OCI-LY7 (cell line): ENCODE measurements around the gene GTSF1L. TPM values are rescaled to one million over a fixed set of nuclear protein-coding genes. Genes with fewer than 3 reads are reported as not detected.

ENCODE experiments used
- BruUV-seq: library from RNA; stranded (reverse); fragments of 400-500 nt; replicated peaks from 2 replicates; lab custom pipeline; 2021; lab: Mats Ljungman, UMichigan
- CTCF ChIA-PET: fragments of 300-600 bp; sonication (Branson Sonifier 250); formaldehyde crosslinking; loops from one replicate; lab custom pipeline; 2022; ENCODE audit warnings: antibody characterized with exemption; ENCODE audit not compliant: unreplicated experiment; lab: Charles Lee
- POLR2A ChIA-PET: fragments of 300-600 bp; sonication (Branson Sonifier 250); formaldehyde crosslinking; loops from one replicate; lab custom pipeline; 2022; ENCODE audit warnings: antibody characterized with exemption; lab: Charles Lee
- DNase-seq: peaks from one replicate; pipeline ENCODE4 v3.0.0-alpha.2; 2015; ENCODE audit warnings: low spot score
- H2AFZ ChIP-seq: fragments of 200-600 bp; sonication (generic), shearing (Covaris generic); 2 replicates; pipeline ENCODE4 v1.6.1; 2014; ENCODE audit warnings: mild to moderate bottlenecking, antibody characterized with exemption, low read length, moderate library complexity
- H3K27ac ChIP-seq: fragments of 200-600 bp; sonication (generic); 2 replicates; pipeline ENCODE4 v1.5.1; 2014; ENCODE audit warnings: mixed run types, low read depth, mild to moderate bottlenecking, moderate library complexity, low read length, inconsistent platforms; ENCODE audit not compliant: poor library complexity, severe bottlenecking
- H3K36me3 ChIP-seq: fragments of 200-600 bp; sonication (generic); 2 replicates; pipeline ENCODE4 v1.6.1; 2014; ENCODE audit warnings: mild to moderate bottlenecking, antibody characterized with exemption, low read length, moderate library complexity, mixed read lengths; ENCODE audit not compliant: insufficient read depth
- H3K4me1 ChIP-seq: fragments of 200-600 bp; sonication (generic); 2 replicates; pipeline ENCODE4 v1.5.1; 2014; ENCODE audit warnings: mild to moderate bottlenecking, low read length; ENCODE audit not compliant: insufficient read depth, poor library complexity, severe bottlenecking
- H3K4me2 ChIP-seq: fragments of 200-600 bp; sonication (generic); 2 replicates; pipeline ENCODE4 v1.6.1; 2014; ENCODE audit warnings: mild to moderate bottlenecking, low read length
- H3K4me3 ChIP-seq: fragments of 200-600 bp; sonication (generic); 2 replicates; pipeline ENCODE4 v1.5.1; 2014; ENCODE audit warnings: mild to moderate bottlenecking, low read depth, low read length; ENCODE audit not compliant: poor library complexity, severe bottlenecking
- H3K79me2 ChIP-seq: fragments of 200-600 bp; sonication (generic); 2 replicates; pipeline ENCODE4 v1.6.1; 2016; ENCODE audit warnings: low read depth, mild to moderate bottlenecking, low read length, moderate library complexity, mixed read lengths; ENCODE audit not compliant: insufficient read depth
- H3K9me2 ChIP-seq: fragments of 200-600 bp; sonication (generic); 2 replicates; pipeline ENCODE4 v1.6.1; 2016; ENCODE audit warnings: mild to moderate bottlenecking, low read length, mixed read lengths; ENCODE audit not compliant: insufficient read depth
- H3K9me3 ChIP-seq: fragments of 200-600 bp; sonication (generic); 2 replicates; pipeline ENCODE4 v1.6.1; 2014; ENCODE audit warnings: mild to moderate bottlenecking, mixed run types, low read length, mixed read lengths
- H4K20me1 ChIP-seq: fragments of 200-600 bp; sonication (generic); 2 replicates; pipeline ENCODE4 v1.6.1; 2014; ENCODE audit warnings: mild to moderate bottlenecking, antibody characterized with exemption, low read length, moderate library complexity, mixed read lengths; ENCODE audit not compliant: insufficient read depth
- CTCF ChIP-seq: fragments of 200-600 bp; sonication (generic); conservative IDR thresholded peaks from 2 replicates; pipeline ENCODE4 v1.5.1; 2014; ENCODE audit warnings: mild to moderate bottlenecking, antibody characterized with exemption, low read length, moderate library complexity, mixed read lengths
- EZH2phosphoT487 ChIP-seq: fragments of 200-600 bp; sonication (generic); IDR thresholded peaks from 2 replicates; pipeline ENCODE4 v1.6.1; 2018; ENCODE audit warnings: low read depth, borderline replicate concordance, mild to moderate bottlenecking, mixed run types, antibody characterized with exemption, low read length, moderate library complexity, mixed read lengths
- intact Hi-C: fragments of 100-400 bp; cut with micrococcal nuclease; formaldehyde crosslinking; loops from one replicate; pipeline ENCODE4 v1.10.0; 2022; ENCODE audit not compliant: unreplicated experiment
- total RNA-seq, 2 experiments: library from RNA; depleted of rRNA in 1 of 2; stranded (reverse); fragments of >200 nt in 1 of 2; shearing (Covaris generic) in 1 of 2; gene quantifications; 2 replicates each; pipeline ENCODE4 v1.2.3, GENCODE V29; 2014 to 2022

The GTSF1L gene
- total RNA-seq, 2 experiments from 2014 or later: 3.1 to 3.3 TPM

- H2AFZ ChIP-seq: no peak overlapping the region
- DNase-seq: no peak
- no peaks in the 10 kb centered on the region for H4K20me1 ChIP-seq
- no peak overlapping the region for H3K4me3 ChIP-seq
- intact Hi-C loops: no loop called here
- H3K36me3 ChIP-seq: peaks cover 95% of the 10 kb centered on the region
- CTCF ChIA-PET: interaction anchor here (0.6 kb wide), 1 partner anchor 18 kb away, joined by 3 read pairs; no protein-coding TSS in a partner anchor
- BruUV-seq: no TSS peak
- TF ChIP-seq CTCF (no peak), EZH2phosphoT487 (no peak)
- no peaks in the 10 kb centered on the region for H3K9me2 ChIP-seq
- POLR2A ChIA-PET: no interaction called here
- H3K9me3 ChIP-seq: no peaks in the 10 kb centered on the region
- no peak overlapping the region for H3K4me2 ChIP-seq
- peaks cover 30% of the 10 kb centered on the region for H3K4me1 ChIP-seq
- H3K79me2 ChIP-seq: peaks cover 18% of the 10 kb centered on the region
- H3K27ac ChIP-seq: no peak overlapping the region
These were observed 11.3 kb downstream of the GTSF1L start for GRCh38 chr20:43715511-43715910.

GRCh38 chr20:43715044-43715443 is 11.8 kb downstream of the GTSF1L start:
- no peaks in the 10 kb centered on the region for H3K9me3 ChIP-seq
- peaks cover 95% of the 10 kb centered on the region for H3K36me3 ChIP-seq
- no TSS peak for BruUV-seq
- CTCF ChIA-PET: no interaction called here
- H4K20me1 ChIP-seq: no peaks in the 10 kb centered on the region
- H3K79me2 ChIP-seq: peaks cover 18% of the 10 kb centered on the region
- H2AFZ ChIP-seq: no peak overlapping the region
- intact Hi-C loops: no loop called here
- no peak overlapping the region for H3K4me3 ChIP-seq
- H3K9me2 ChIP-seq: no peaks in the 10 kb centered on the region
- POLR2A ChIA-PET: interaction anchor here (0.7 to 1.0 kb wide), 2 partner anchors 9 to 34 kb away, joined by 3 to 4 read pairs; no protein-coding TSS in a partner anchor
- H3K27ac ChIP-seq: no peak overlapping the region
- H3K4me1 ChIP-seq: peaks cover 30% of the 10 kb centered on the region
- H3K4me2 ChIP-seq: no peak overlapping the region
- no peak for TF ChIP-seq CTCF
- no peak for TF ChIP-seq EZH2phosphoT487
- no peak for DNase-seq

GRCh38 chr20:43711098-43711654 is 15.6 kb downstream of the GTSF1L start:
- intact Hi-C loops: loop anchor here (2.0 kb wide), 1 partner anchor 44 kb away; the partner anchor contains the start of gene MYBL2
- peak overlapping the region; percentile 83 for H3K4me2 ChIP-seq
- H3K9me3 ChIP-seq: no peaks in the 10 kb centered on the region
- H3K4me1 ChIP-seq: peaks cover 61% of the 10 kb centered on the region
- CTCF ChIA-PET: interaction anchor here (0.5 to 0.8 kb wide), 3 partner anchors 32 to 253 kb away, joined by 3 read pairs; partner anchors contain the start of gene SRSF6
- H2AFZ ChIP-seq: no peak overlapping the region
- POLR2A ChIA-PET: interaction anchor here (0.5 to 1.0 kb wide), 5 partner anchors 11 to 43 kb away, joined by 3 to 7 read pairs (median 4); no protein-coding TSS in a partner anchor
- H3K27ac ChIP-seq: peak overlapping the region; percentile 98
- TF ChIP-seq CTCF (no peak), EZH2phosphoT487 (no peak)
- peak; percentile 79 for DNase-seq
- H3K4me3 ChIP-seq: peak overlapping the region; percentile 46
- no peaks in the 10 kb centered on the region for H4K20me1 ChIP-seq
- no peaks in the 10 kb centered on the region for H3K9me2 ChIP-seq
- peaks cover 94% of the 10 kb centered on the region for H3K36me3 ChIP-seq
- peaks cover 31% of the 10 kb centered on the region for H3K79me2 ChIP-seq
- no TSS peak for BruUV-seq
